ENCODE data around the gene GDPD4. TPM values are rescaled to one million over a fixed set of nuclear protein-coding genes. Genes with fewer than 3 reads are reported as not detected.

GDPD4 gene
- total RNA-seq, 1 experiment from 2014 or later: not detected

GRCh38 chr11:77310721-77311120, 9.2 kb upstream of the GDPD4 start:
- RAD21 ChIA-PET (ENCODE audit: low non-redundant PET in 1 of 2, low total read pairs in 2 of 2, uncharacterized antibody in 2 of 2, unreplicated experiment in 2 of 2): no interaction called here
- BruUV-seq (replicated peaks): no TSS peak
- Histone ChIP-seq H3K4me3 (replicated peaks in 1 of 2; ENCODE audit: low read depth in 1 of 2, low read length in 2 of 2) (no peak overlapping the region), H3K4me2 (ENCODE audit: low read length) (no peak overlapping the region), H3K4me1 (ENCODE audit: control insufficient read depth in 1 of 2, insufficient read depth in 2 of 2, low read length in 2 of 2) (no peaks in the 10 kb centered on the region), H3K9ac (ENCODE audit: low read length) (no peak overlapping the region), H3K27me3 (ENCODE audit: insufficient read depth, low read length) (no peaks in the 10 kb centered on the region), H3K9me3 (ENCODE audit: control insufficient read depth in 1 of 2, insufficient read depth in 1 of 2, low read depth in 1 of 2, low read length in 2 of 2) (no peaks in the 10 kb centered on the region), H3K79me2 (ENCODE audit: insufficient read depth, low read length) (no peaks in the 10 kb centered on the region), H2AFZ (ENCODE audit: low read depth, low read length, poor library complexity, severe bottlenecking) (no peak overlapping the region), H3K36me3 (ENCODE audit: control insufficient read depth in 1 of 2, insufficient read depth in 2 of 2, low read length in 2 of 2) (no peaks in the 10 kb centered on the region), H3K27ac (ENCODE audit: low read depth, low read length) (no peak overlapping the region), H3K9me2 (ENCODE audit: insufficient read depth) (no peaks in the 10 kb centered on the region), H4K20me1 (ENCODE audit: insufficient read depth) (no peaks in the 10 kb centered on the region)
- no peak for ATAC-seq
- POLR2A ChIA-PET: no interaction called here
- DNase-seq (ENCODE audit: low read depth, low spot score): no peak
- TF ChIP-seq CEBPB (IDR thresholded peaks at IDR 0.05; ENCODE audit: low read depth): no peak
- no peak for TF ChIP-seq FOSL1 (IDR thresholded peaks at IDR 0.05; ENCODE audit: low read depth)
- no peak for TF ChIP-seq REST (IDR thresholded peaks at IDR 0.05; ENCODE audit: low read depth)
- no peak for TF ChIP-seq ELF1 (IDR thresholded peaks at IDR 0.05; ENCODE audit: borderline replicate concordance, low read depth)
- no peak for TF ChIP-seq RAD21 (IDR thresholded peaks at IDR 0.05; ENCODE audit: low read depth)
- TF ChIP-seq MAX (IDR thresholded peaks at IDR 0.05): no peak
- no peak for TF ChIP-seq ZFX (IDR thresholded peaks at IDR 0.05)
- no peak for TF ChIP-seq POLR2A (IDR thresholded peaks at IDR 0.05; ENCODE audit: borderline replicate concordance, extremely low read depth, insufficient read depth, insufficient read length)
- TF ChIP-seq CBX3 (IDR thresholded peaks at IDR 0.05; ENCODE audit: low read depth): no peak
- no peak for TF ChIP-seq YY1 (IDR thresholded peaks at IDR 0.05; ENCODE audit: extremely low read depth, insufficient replicate concordance, low read depth, low read length)
- TF ChIP-seq ZNF274 (IDR thresholded peaks at IDR 0.05; ENCODE audit: low read depth, low read length): no peak
- no peak for TF ChIP-seq EZH2 (IDR thresholded peaks at IDR 0.05)
- CTCF ChIA-PET: no interaction called here
- intact Hi-C loops (cut with micrococcal nuclease): no loop called here
